H1 (cell line): ENCODE results near the gene KDM8. TPM values are rescaled to one million over a fixed set of nuclear protein-coding genes. Genes with fewer than 3 reads are reported as not detected.

Source experiments
- CTCF ChIA-PET: fragments of 300-600 bp; sonication (Branson Sonifier 250); formaldehyde crosslinking; loops from one replicate; lab custom pipeline; 2021; ENCODE audit not compliant: partially characterized antibody; lab: Charles Lee
- POLR2A ChIA-PET: fragments of 300-600 bp; sonication (Branson Sonifier 250); formaldehyde crosslinking; loops from one replicate; lab custom pipeline; 2021; ENCODE audit warnings: inconsistent platforms; ENCODE audit not compliant: partially characterized antibody; lab: Charles Lee
- DNase-seq, 2 experiments: peaks; one replicate each; pipeline versions ENCODE4 v3.0.0 to v3.0.0-alpha.2; 2010 to 2022; ENCODE audit warnings: low spot score in 2 of 2, low read depth in 1 of 2, mixed read lengths in 1 of 2
- FAIRE-seq: peaks from 2 replicates; lab custom pipeline; 2011; peaks lifted over from hg19 to GRCh38; lab: Jason Lieb, UNC
- H2AFZ ChIP-seq: 2 replicates; pipeline ENCODE4 v1.8.1; 2012; ENCODE audit warnings: low read length, inconsistent platforms
- H2AK5ac ChIP-seq: 2 replicates; pipeline ENCODE4 v1.6.1; 2013; ENCODE audit warnings: low read depth, low read length
- H2BK120ac ChIP-seq: replicated peaks from 2 replicates; pipeline ENCODE3; 2013; ENCODE audit warnings: low read depth, low read length, inconsistent platforms
- H2BK12ac ChIP-seq: 2 replicates; pipeline ENCODE4 v1.6.1; 2013; ENCODE audit warnings: low read depth, low read length
- H2BK15ac ChIP-seq: 2 replicates; pipeline ENCODE4 v1.6.1; 2013; ENCODE audit warnings: low read length
- H2BK20ac ChIP-seq: 2 replicates; pipeline ENCODE4 v1.6.1; 2013; ENCODE audit warnings: low read length
- H2BK5ac ChIP-seq: 2 replicates; pipeline ENCODE4 v1.6.1; 2013; ENCODE audit warnings: low read depth, low read length
- H3K14ac ChIP-seq: 2 replicates; pipeline ENCODE4 v1.6.1; 2013; ENCODE audit warnings: inconsistent platforms; ENCODE audit not compliant: insufficient read length
- H3K18ac ChIP-seq: 2 replicates; pipeline ENCODE4 v1.6.1; 2013; ENCODE audit warnings: low read length; ENCODE audit errors: extremely low read depth
- H3K23ac ChIP-seq: 2 replicates; pipeline ENCODE4 v1.6.1; 2013; ENCODE audit warnings: inconsistent platforms; ENCODE audit not compliant: insufficient read length
- H3K23me2 ChIP-seq: 2 replicates; pipeline ENCODE4 v1.6.1; 2013; ENCODE audit warnings: low read depth, low read length
- H3K27ac ChIP-seq: 2 replicates; pipeline ENCODE4 v1.6.1; 2011; ENCODE audit warnings: low read depth, low read length, inconsistent platforms
- H3K27me3 ChIP-seq, 4 experiments: replicated peaks in 1 of 4; 1 replicate in 1 of 4; 2 replicates in 3 of 4; pipeline versions ENCODE4 v1.6.1 to v1.8.1; 2011 to 2013; ENCODE audit warnings: low read length in 3 of 4, mild to moderate bottlenecking in 3 of 4, inconsistent platforms in 2 of 4, mixed read lengths in 2 of 4, moderate library complexity in 1 of 4; ENCODE audit not compliant: control insufficient read depth in 3 of 4, insufficient read depth in 3 of 4; ENCODE audit errors: extremely low read depth in 1 of 4
- H3K36me3 ChIP-seq, 4 experiments: 2 replicates each; pipeline versions ENCODE4 v1.6.1 to v1.8.1; 2011 to 2013; ENCODE audit warnings: mild to moderate bottlenecking in 4 of 4, low read length in 3 of 4, moderate library complexity in 2 of 4, control low read depth in 1 of 4, inconsistent platforms in 1 of 4; ENCODE audit not compliant: insufficient read depth in 4 of 4, control insufficient read depth in 2 of 4
- H3K4ac ChIP-seq: replicated peaks from 2 replicates; pipeline ENCODE3; 2013; ENCODE audit warnings: low read length, low read depth, mixed read lengths, inconsistent platforms; ENCODE audit not compliant: insufficient read length
- H3K4me1 ChIP-seq, 4 experiments: replicated peaks in 1 of 4; 1 replicate in 1 of 4; 2 replicates in 3 of 4; pipeline versions ENCODE4 v1.6.1 to v1.8.1; 2011 to 2013; ENCODE audit warnings: low read length in 3 of 4, inconsistent platforms in 2 of 4, mixed read lengths in 1 of 4; ENCODE audit not compliant: insufficient read depth in 4 of 4, control insufficient read depth in 3 of 4
- H3K4me2 ChIP-seq, 2 experiments: 2 replicates each; pipeline versions ENCODE4 v1.6.1 to v1.8.1; 2011 to 2013; ENCODE audit warnings: low read depth in 2 of 2, low read length in 2 of 2, control low read depth in 1 of 2, inconsistent platforms in 1 of 2, mild to moderate bottlenecking in 1 of 2; ENCODE audit not compliant: insufficient read depth in 1 of 2
- H3K4me3 ChIP-seq, 4 experiments: fragments of 200-600, 300-600 bp in 1 of 4; sonication (generic), shearing (Covaris generic), sonication (Bioruptor Twin) in 1 of 4; 2 replicates each; pipeline versions ENCODE4 v1.5.1 to v1.8.1; 2011 to 2016; ENCODE audit warnings: low read length in 4 of 4, low read depth in 3 of 4, control low read depth in 2 of 4, inconsistent platforms in 2 of 4, mild to moderate bottlenecking in 2 of 4, mixed read lengths in 1 of 4, moderate library complexity in 1 of 4; ENCODE audit not compliant: insufficient read depth in 2 of 4; ENCODE audit errors: extremely low read depth in 1 of 4
- H3K56ac ChIP-seq: replicated peaks from 2 replicates; pipeline ENCODE3; 2013; ENCODE audit warnings: low read depth, mild to moderate bottlenecking, mixed read lengths, low read length, inconsistent platforms; ENCODE audit not compliant: insufficient read length
- H3K79me1 ChIP-seq: 2 replicates; pipeline ENCODE4 v1.6.1; 2013; ENCODE audit warnings: low read depth, low read length, control low read depth
- H3K79me2 ChIP-seq, 2 experiments: 2 replicates each; pipeline versions ENCODE4 v1.6.1 to v1.8.1; 2012 to 2013; ENCODE audit warnings: low read length in 2 of 2, mild to moderate bottlenecking in 2 of 2, inconsistent platforms in 1 of 2; ENCODE audit not compliant: insufficient read depth in 2 of 2, control insufficient read depth in 1 of 2
- H3K9ac ChIP-seq, 4 experiments: replicated peaks in 1 of 4; 1 replicate in 1 of 4; 2 replicates in 3 of 4; pipeline versions ENCODE4 v1.6.1 to v1.8.1; 2011 to 2013; ENCODE audit warnings: low read depth in 3 of 4, low read length in 3 of 4, control low read depth in 2 of 4, mild to moderate bottlenecking in 2 of 4, moderate library complexity in 2 of 4, inconsistent platforms in 1 of 4; ENCODE audit errors: extremely low read depth in 1 of 4
- H3K9me3 ChIP-seq, 2 experiments: 2 replicates each; pipeline versions ENCODE4 v1.6.1 to v1.8.1; 2012 to 2013; ENCODE audit warnings: mild to moderate bottlenecking in 2 of 2, moderate library complexity in 2 of 2, control low read depth in 1 of 2, inconsistent platforms in 1 of 2, low read depth in 1 of 2, low read length in 1 of 2, mixed read lengths in 1 of 2; ENCODE audit not compliant: insufficient read depth in 2 of 2
- H4K20me1 ChIP-seq, 2 experiments: replicated peaks in 1 of 2; 2 replicates each; pipeline versions ENCODE3 to v1.8.1; 2011 to 2013; ENCODE audit warnings: inconsistent platforms in 2 of 2, low read length in 2 of 2, mild to moderate bottlenecking in 1 of 2; ENCODE audit not compliant: insufficient read depth in 2 of 2, control insufficient read depth in 1 of 2
- H4K5ac ChIP-seq: 2 replicates; pipeline ENCODE4 v1.6.1; 2013; ENCODE audit warnings: low read length, low read depth, mixed read lengths, inconsistent platforms; ENCODE audit not compliant: insufficient read length
- H4K8ac ChIP-seq: 2 replicates; pipeline ENCODE4 v1.8.0; 2013; ENCODE audit warnings: mild to moderate bottlenecking, moderate library complexity, low read length, inconsistent platforms; ENCODE audit not compliant: insufficient read depth; ENCODE audit errors: extremely low read depth
- H4K91ac ChIP-seq: replicated peaks from 2 replicates; pipeline ENCODE3; 2013; ENCODE audit warnings: low read length, mixed read lengths, inconsistent platforms; ENCODE audit not compliant: insufficient read length
- ASH2L ChIP-seq: fragments of 200-600, 300-600 bp; sonication (generic); IDR thresholded peaks from one replicate; pipeline ENCODE4 v1.7.1; 2017; ENCODE audit warnings: low read length
- CBX5 ChIP-seq: fragments of 300-800, 300-1000 bp; sonication (generic); IDR thresholded peaks from 2 replicates; pipeline ENCODE4 v1.7.1; 2016; ENCODE audit warnings: antibody characterized with exemption, low read length, low read depth
- CEBPB ChIP-seq: IDR thresholded peaks from 2 replicates; pipeline ENCODE4 v1.6.1; 2012; ENCODE audit warnings: low read depth, low read length
- EP300 ChIP-seq, 2 experiments: IDR thresholded peaks; 1 replicate in 1 of 2; 2 replicates in 1 of 2; pipeline ENCODE4 v1.6.1; 2011 to 2012; ENCODE audit warnings: low read depth in 2 of 2, low read length in 2 of 2, mild to moderate bottlenecking in 2 of 2, borderline replicate concordance in 1 of 2, inconsistent platforms in 1 of 2, moderate library complexity in 1 of 2
- FOSL1 ChIP-seq: IDR thresholded peaks from 2 replicates; pipeline ENCODE4 v1.6.1; 2011; ENCODE audit warnings: mild to moderate bottlenecking, low read depth, low read length, moderate library complexity; ENCODE audit not compliant: insufficient read depth
- JUND ChIP-seq: IDR thresholded peaks from 2 replicates; pipeline ENCODE4 v1.6.1; 2011; ENCODE audit warnings: mild to moderate bottlenecking, improper control_type of control experiment, low read length
- NANOG ChIP-seq: IDR thresholded peaks from 2 replicates; pipeline ENCODE4 v1.6.1; 2011; ENCODE audit warnings: low read length, low read depth, mild to moderate bottlenecking, inconsistent platforms; ENCODE audit not compliant: insufficient read depth, poor library complexity, severe bottlenecking
- SAP30 ChIP-seq: fragments of 300-600 bp; sonication (generic); IDR thresholded peaks from 2 replicates; pipeline ENCODE4 v1.7.1; 2012; ENCODE audit warnings: low read length, moderate library complexity, mild to moderate bottlenecking, inconsistent platforms; ENCODE audit not compliant: insufficient read depth, insufficient replicate concordance
- WGBS, 2 experiments: shearing (Covaris generic) in 1 of 2; methylation state at CpG; one replicate each; pipeline versions ENCODE4 v1.1.6 to v1.1.7; 2013 to 2015; ENCODE audit warnings: low lambda C conversion rate in 2 of 2, mixed read lengths in 2 of 2, inconsistent platforms in 1 of 2, low coverage in 1 of 2, missing lambda C conversion rate in 1 of 2; ENCODE audit not compliant: insufficient replicate concordance in 2 of 2, insufficient coverage in 1 of 2, insufficient read length in 1 of 2; ENCODE audit errors: extremely low coverage in 1 of 2, missing lambda C conversion rate in 1 of 2; 5-methylcytosine and 5-hydroxymethylcytosine counted together
- polyA plus RNA-seq, 7 experiments: library from polyadenylated mRNA; depleted of rRNA in 3 of 7; stranded (reverse) in 5 of 7; unstranded in 2 of 7; fragments of >200 nt in 5 of 7; fragments of 200-250 nt in 2 of 7; gene quantifications; 1 replicate in 5 of 7; 2 replicates in 1 of 7; 4 replicates in 1 of 7; pipeline versions ENCODE4 v1.2.1 to v1.2.3, GENCODE V29; 2011 to 2013; ENCODE audit warnings: missing spikeins in 2 of 7, mixed read lengths in 2 of 7
- total RNA-seq: library from RNA; stranded (reverse); fragmentation: NEBNext Ultra II Directional; extraction: Animal tissue kit (Norgen Biotek cat#: 25700); gene quantifications from 2 replicates; pipeline ENCODE4 v1.2.1, GENCODE V29; 2021

KDM8 gene
- total and polyA plus RNA-seq, 2 of the 8 experiments (the other 6 are each of a cell fraction or from before 2014, with no cell fraction given), result 10.3 to 12.8 TPM

- H3K9me3 ChIP-seq, result no peaks in the 10 kb centered on the region
- H3K56ac ChIP-seq, result no peak overlapping the region
- no peak overlapping the region for H2AK5ac ChIP-seq
- no peak overlapping the region for H2BK5ac ChIP-seq
- H3K4me1 ChIP-seq, result 0 out of 7 replicates have a peak, but pooled peaks cover 0 to 2% (median 0%) of the 10 kb centered on the region in 4 experiments
- CTCF ChIA-PET, result interaction anchor here (0.8 to 7.6 kb wide), 4 partner anchors 7 to 144 kb away, joined by 4 to 73 read pairs (median 9); no protein-coding TSS in a partner anchor
- no peak overlapping the region for H3K23ac ChIP-seq
- DNase-seq (no peak), FAIRE-seq (no peak)
- no peak overlapping the region for H3K27ac ChIP-seq
- H2BK12ac ChIP-seq, result no peak overlapping the region
- no peaks in the 10 kb centered on the region for H3K23me2 ChIP-seq
- no peak overlapping the region for H3K9ac ChIP-seq
- H3K4ac ChIP-seq, result no peak overlapping the region
- WGBS, 2 experiments, result 85% methylated on average over 12 of the region's 12 CpGs; no CpG with 5 or more reads in 1 of the 2 experiments
- no peak overlapping the region for H2BK15ac ChIP-seq
- no peaks in the 10 kb centered on the region for H3K27me3 ChIP-seq
- H3K4me3 ChIP-seq, result no peak overlapping the region
- H3K4me2 ChIP-seq, result no peak overlapping the region
- H3K14ac ChIP-seq, result no peak overlapping the region
- H2BK20ac ChIP-seq, result no peak overlapping the region
- no peaks in the 10 kb centered on the region for H3K79me1 ChIP-seq
- H3K18ac ChIP-seq, result no peak overlapping the region
- no peak overlapping the region; the same call in 1 of the 2 replicates for H4K8ac ChIP-seq
- no peak overlapping the region for H4K5ac ChIP-seq
- no peak overlapping the region for H4K91ac ChIP-seq
- POLR2A ChIA-PET, result interaction anchor here (0.8 to 3.5 kb wide), 2 partner anchors 16 to 24 kb away, joined by 3 to 13 read pairs; partner anchors contain the start of gene KDM8
- no peaks in the 10 kb centered on the region for H4K20me1 ChIP-seq
- H3K79me2 ChIP-seq, result no peaks in the 10 kb centered on the region
- no peaks in the 10 kb centered on the region for H3K36me3 ChIP-seq
- no peak for TF ChIP-seq CBX5
- TF ChIP-seq CEBPB, result 0 out of 2 replicates have a peak, but pooled peaks have one; percentile 24
- no peak for TF ChIP-seq EP300 (IDR thresholded peaks at IDR 0.05; ENCODE audit: borderline replicate concordance in 1 of 2, low read depth in 2 of 2, low read length in 2 of 2)
- no peak for TF ChIP-seq ASH2L
- TF ChIP-seq FOSL1, result no peak
- TF ChIP-seq SAP30, result no peak
- no peak for TF ChIP-seq JUND
- no peak for TF ChIP-seq NANOG
- H2AFZ ChIP-seq, result no peak overlapping the region
- H2BK120ac ChIP-seq, result no peak overlapping the region
Measured at GRCh38 chr16:27228045-27228444, 24.7 kb downstream of the KDM8 start.
